K562 (cell line): Measurements from ENCODE around the gene ELOF1. TPM values are rescaled to one million over a fixed set of nuclear protein-coding genes. Genes with fewer than 3 reads are reported as not detected.

Experiments used
- ATAC-seq: fragments of 200-7000 bp; cut with Tn5 transposase; 3 replicates; pipeline ENCODE4 v1.9.1; 2020; ENCODE audit warnings: moderate library complexity
- BruUV-seq: library from RNA; stranded (reverse); fragments of 400-500 nt; replicated peaks from 2 replicates; lab custom pipeline; 2021; lab: Mats Ljungman, UMichigan
- CTCF ChIA-PET: fragments of 300-600 bp; formaldehyde crosslinking; extraction: SDS; loops from one replicate; lab custom pipeline; 2021; ENCODE audit warnings: low intra/inter-chr PET ratio; lab: Yijun Ruan, JAX
- POLR2A ChIA-PET: fragments of 300-600, 350-650 bp; sonication (Branson Sonifier 250); formaldehyde crosslinking; extraction: SDS; loops from one replicate; lab custom pipeline; 2021; ENCODE audit warnings: antibody characterized with exemption, inconsistent platforms; lab: Yijun Ruan, JAX
- DNase-seq, 4 experiments: peaks; one replicate each; pipeline versions ENCODE4 v3.0.0 to v3.0.0-alpha.2; 2011 to 2018; ENCODE audit warnings: low spot score in 3 of 4, mixed read lengths in 3 of 4; ENCODE audit errors: extremely low read depth in 1 of 4
- FAIRE-seq: peaks from 2 replicates; lab custom pipeline; 2011; peaks lifted over from hg19 to GRCh38; lab: Jason Lieb, UNC
- H2AFZ ChIP-seq: 2 replicates; pipeline ENCODE4 v1.6.0; 2011; ENCODE audit warnings: low read depth, low read length, control low read depth, inconsistent platforms
- H3K27ac ChIP-seq: fragments of 200-600 bp; 3 replicates; pipeline ENCODE4 v1.8.0; 2011; ENCODE audit warnings: low read depth, mild to moderate bottlenecking, control low read depth, inconsistent platforms, low read length, moderate library complexity, mixed read lengths; ENCODE audit errors: extremely low read depth
- H3K27me3 ChIP-seq, 2 experiments: fragments of 300-600 bp in 1 of 2; 2 replicates in 1 of 2; 3 replicates in 1 of 2; pipeline versions ENCODE4 v1.6.0 to v1.8.0; 2011; ENCODE audit warnings: inconsistent platforms in 2 of 2, low read length in 2 of 2, mild to moderate bottlenecking in 1 of 2, mixed read lengths in 1 of 2, moderate library complexity in 1 of 2; ENCODE audit not compliant: control insufficient read depth in 2 of 2, insufficient read depth in 2 of 2
- H3K36me3 ChIP-seq: fragments of 300-600 bp; 3 replicates; pipeline ENCODE4 v1.8.0; 2011; ENCODE audit warnings: mild to moderate bottlenecking, low read length, inconsistent platforms; ENCODE audit not compliant: control insufficient read depth, insufficient read depth
- H3K4me1 ChIP-seq, 2 experiments: fragments of 200-600 bp in 1 of 2; replicated peaks in 1 of 2; 2 replicates in 1 of 2; 3 replicates in 1 of 2; pipeline versions ENCODE4 v1.5.1 to v1.8.0; 2011; ENCODE audit warnings: inconsistent platforms in 2 of 2, low read length in 2 of 2, mild to moderate bottlenecking in 1 of 2, mixed read lengths in 1 of 2, moderate library complexity in 1 of 2; ENCODE audit not compliant: control insufficient read depth in 2 of 2, insufficient read depth in 2 of 2
- H3K4me2 ChIP-seq: 2 replicates; pipeline ENCODE4 v1.6.1; 2011; ENCODE audit warnings: low read length, control low read depth, inconsistent platforms, mixed read lengths; ENCODE audit not compliant: insufficient read depth
- H3K4me3 ChIP-seq: fragments of 200-600 bp; sonication (generic), shearing (Covaris generic); 2 replicates; pipeline ENCODE4 v1.5.1; 2016; ENCODE audit warnings: control low read depth, inconsistent platforms
- H3K79me2 ChIP-seq: fragments of 200-600 bp; 3 replicates; pipeline ENCODE4 v1.8.0; 2011; ENCODE audit warnings: low read length, inconsistent platforms; ENCODE audit not compliant: control insufficient read depth, insufficient read depth
- H3K9ac ChIP-seq, 2 experiments: 2 replicates each; pipeline versions ENCODE4 v1.6.0 to v1.6.1; 2011; ENCODE audit warnings: low read depth in 2 of 2, low read length in 2 of 2, control low read depth in 1 of 2, inconsistent platforms in 1 of 2, mild to moderate bottlenecking in 1 of 2, mixed read lengths in 1 of 2; ENCODE audit not compliant: insufficient read depth in 1 of 2
- H3K9me1 ChIP-seq: one replicate; pipeline ENCODE4 v1.6.0; 2011; ENCODE audit warnings: inconsistent platforms, mild to moderate bottlenecking, low read length, moderate library complexity; ENCODE audit not compliant: control insufficient read depth, insufficient read depth
- H3K9me3 ChIP-seq: replicated peaks from 2 replicates; pipeline ENCODE4 v1.5.1; 2011; ENCODE audit warnings: low read depth, low read length, inconsistent platforms; ENCODE audit not compliant: control insufficient read depth, insufficient read depth
- H4K20me1 ChIP-seq: replicated peaks from 2 replicates; pipeline ENCODE4 v1.6.1; 2011; ENCODE audit warnings: low read length, inconsistent platforms, mixed read lengths; ENCODE audit not compliant: control insufficient read depth, insufficient read depth
- CREBBP ChIP-seq: IDR thresholded peaks from one replicate; pipeline ENCODE4 v1.6.1; 2012; ENCODE audit warnings: low read depth, mild to moderate bottlenecking, control low read depth, inconsistent platforms, low read length
- MYNN ChIP-seq, 2 experiments: sonication (generic); formaldehyde crosslinking in 1 of 2; IDR thresholded peaks; 2 replicates each; pipeline versions ENCODE4 v1.5.0 to v1.6.1; 2016 to 2020; ENCODE audit warnings: antibody characterized with exemption in 1 of 2, missing genetic modification reagents in 1 of 2
- PPARD ChIP-seq: fragments of 250-450 bp; sonication (Bioruptor Pico); IDR thresholded peaks from 2 replicates; pipeline ENCODE4 v1.8.0; 2022; ENCODE audit warnings: inconsistent platforms, mild to moderate bottlenecking, moderate library complexity
- TRIM28 ChIP-seq: fragments of 450-650 bp; IDR thresholded peaks from 2 replicates; pipeline ENCODE4 v1.6.1; 2017
- ZNF212 ChIP-seq: fragments of 450-650 bp; formaldehyde crosslinking; IDR thresholded peaks from 2 replicates; pipeline ENCODE4 v1.4.0; 2020; ENCODE audit warnings: mild to moderate bottlenecking
- ZNF609 ChIP-seq: sonication (generic); formaldehyde crosslinking; IDR thresholded peaks from 2 replicates; pipeline ENCODE4 v1.8.1; 2023; ENCODE audit warnings: missing genetic modification reagents, mild to moderate bottlenecking, borderline replicate concordance
- ZNF77 ChIP-seq: fragments of 250-450 bp; sonication (Bioruptor Pico); IDR thresholded peaks from 2 replicates; pipeline ENCODE4 v1.5.0; 2020
- WGBS: fragments of 100-300 bp; shearing (Covaris generic); methylation state at CpG from one replicate; pipeline ENCODE4 v1.1.6; 2016; ENCODE audit warnings: low coverage, mixed read lengths; ENCODE audit not compliant: insufficient coverage; ENCODE audit errors: missing lambda C conversion rate; 5-methylcytosine and 5-hydroxymethylcytosine counted together
- in situ Hi-C: fragments of 300-500 bp; cut with MboI; formaldehyde crosslinking; loops from 4 replicates; pipeline ENCODE4 v1.15.0; 2018; ENCODE audit warnings: inconsistent platforms, mixed read lengths
- intact Hi-C: fragments of 100-400 bp; cut with micrococcal nuclease; formaldehyde crosslinking; loops from 2 replicates; pipeline ENCODE4 v1.14.2; 2022
- polyA plus RNA-seq, 8 experiments: library from polyadenylated mRNA; depleted of rRNA in 4 of 8; stranded (reverse) in 5 of 8; unstranded in 3 of 8; fragments of >200 nt; fragmentation: Nextera tagmentation in 2 of 8; fragmentation: Illumina TruSeq in 1 of 8; extraction: Ambion mirVana in 2 of 8; extraction: Trizol in 1 of 8; gene quantifications; 2 replicates each; pipeline versions ENCODE4 v1.2.1 to v1.2.3, GENCODE V29; 2011 to 2014; ENCODE audit warnings: inconsistent platforms in 1 of 8, missing spikeins in 1 of 8
- total RNA-seq, 7 experiments: library from RNA; depleted of rRNA in 6 of 7; stranded (reverse); fragments of >200 nt in 6 of 7; fragmentation: Illumina TruSeq in 2 of 7; extraction: Trizol in 2 of 7; gene quantifications; 2 replicates each; pipeline versions ENCODE4 v1.2.1 to v1.2.3, GENCODE V29; 2011 to 2021; ENCODE audit warnings: low replicate concordance in 1 of 7

ELOF1 gene
- total and polyA plus RNA-seq, 9 of the 15 experiments (the other 6 are each of a cell fraction or from before 2014, with no cell fraction given) = 16.7 to 147 (median 74.2) TPM

GRCh38 chr19:11510444-11510843, 48.6 kb downstream of the ELOF1 start:
- BruUV-seq = no TSS peak
- no peak overlapping the region for H3K4me2 ChIP-seq
- no peak overlapping the region for H3K4me3 ChIP-seq
- in situ Hi-C loops (no loop called here), intact Hi-C loops (no loop called here)
- ATAC-seq (no peak), FAIRE-seq (no peak), DNase-seq (no peak)
- 78% methylated on average over 7 of the region's 8 CpGs for WGBS
- H4K20me1 ChIP-seq = no peaks in the 10 kb centered on the region
- H3K9me3 ChIP-seq = no peaks in the 10 kb centered on the region
- H3K27ac ChIP-seq = no peak overlapping the region
- H3K79me2 ChIP-seq = no peaks in the 10 kb centered on the region
- TF ChIP-seq ZNF77 (CRISPR knock-in tag) = no peak
- TF ChIP-seq MYNN (IDR thresholded peaks at IDR 0.05) = no peak
- no peak for TF ChIP-seq MYNN (CRISPR knock-in tag; IDR thresholded peaks at IDR 0.05)
- TF ChIP-seq ZNF609 (CRISPR knock-in tag) = no peak
- no peak for TF ChIP-seq PPARD (CRISPR knock-in tag)
- TF ChIP-seq ZNF212 = no peak
- TF ChIP-seq CREBBP = no peak
- no peak for TF ChIP-seq TRIM28
- H3K27me3 ChIP-seq = no peaks in the 10 kb centered on the region
- no peak overlapping the region for H3K9ac ChIP-seq
- ChIA-PET CTCF (no interaction called here), POLR2A (no interaction called here)
- peaks cover 3 to 28% of the 10 kb centered on the region in 2 experiments; a peak in 4 of 5 replicates for H3K4me1 ChIP-seq
- no peak overlapping the region for H2AFZ ChIP-seq
- H3K9me1 ChIP-seq = no peaks in the 10 kb centered on the region
- H3K36me3 ChIP-seq = peaks cover 38% of the 10 kb centered on the region; the same call in 2 of the 3 replicates
